A673 (cell line): Measurements from ENCODE around the gene SLC11A1.

Experiments used
- CTCF ChIP-seq: fragments of 300-800, 200-600 bp; sonication (generic); conservative IDR thresholded peaks from 2 replicates; pipeline ENCODE4 v1.5.1; 2017; ENCODE audit warnings: low read depth, mild to moderate bottlenecking, antibody characterized with exemption, low read length, moderate library complexity, mixed read lengths
- EZH2 ChIP-seq: fragments of 200-600 bp; sonication (generic); IDR thresholded peaks from 2 replicates; pipeline ENCODE4 v1.6.1; 2017; ENCODE audit warnings: borderline replicate concordance, low read depth, mild to moderate bottlenecking, mixed read lengths, antibody characterized with exemption, low read length; ENCODE audit not compliant: poor library complexity, severe bottlenecking

- TF ChIP-seq EZH2 (no peak), CTCF (no peak)
Observed at GRCh38 chr2:218418321-218418716, 36.2 kb downstream of the SLC11A1 start.
